ENCODE data around the gene MRPL51.
"Not testable (repeated sequence)": the region's sequence is repeated elsewhere in the genome, so short reads cannot be mapped to it uniquely, and the experiment has no call there.

The MRPL51 gene

DNA sequence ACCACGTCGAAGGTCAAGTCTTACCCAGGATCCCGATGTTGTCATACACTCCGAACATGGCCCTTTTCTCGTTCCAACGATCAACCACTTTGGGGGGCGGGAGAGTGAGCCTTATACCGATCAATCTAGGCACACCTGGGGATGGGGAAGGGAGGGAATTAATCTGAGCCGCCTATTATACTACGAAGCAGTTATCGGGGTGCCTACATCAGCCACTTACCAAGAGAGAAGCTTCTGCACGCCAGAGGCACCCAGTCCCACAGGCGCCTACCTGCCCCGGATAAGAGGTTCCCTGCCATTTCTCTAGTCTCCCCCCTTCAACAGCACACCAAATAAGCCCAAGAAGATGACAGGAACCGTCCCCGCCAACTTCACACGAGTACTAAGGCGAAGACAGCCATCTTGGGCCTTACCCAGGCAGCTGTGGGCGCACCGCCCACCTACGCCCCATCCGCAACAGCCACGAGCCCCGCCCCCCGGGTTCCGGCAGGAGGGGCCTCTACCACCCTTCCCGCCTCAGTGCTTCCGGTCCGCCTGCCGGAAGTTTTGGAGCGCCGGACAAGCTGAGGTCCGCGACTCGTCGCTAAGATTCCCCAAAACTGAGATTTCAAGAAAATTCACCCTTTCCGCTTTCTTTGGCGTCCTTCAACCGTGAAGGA is at the start of gene MRPL51:
TSS of gene MRPL51 (minus strand) at position 425 of the 659 bp plus-strand sequence. CDS start at position 299, 126 bp downstream.
- in situ Hi-C loops (cut with MboI; ENCODE audit: low sequenced_read_pairs), result no loop called here

DNA sequence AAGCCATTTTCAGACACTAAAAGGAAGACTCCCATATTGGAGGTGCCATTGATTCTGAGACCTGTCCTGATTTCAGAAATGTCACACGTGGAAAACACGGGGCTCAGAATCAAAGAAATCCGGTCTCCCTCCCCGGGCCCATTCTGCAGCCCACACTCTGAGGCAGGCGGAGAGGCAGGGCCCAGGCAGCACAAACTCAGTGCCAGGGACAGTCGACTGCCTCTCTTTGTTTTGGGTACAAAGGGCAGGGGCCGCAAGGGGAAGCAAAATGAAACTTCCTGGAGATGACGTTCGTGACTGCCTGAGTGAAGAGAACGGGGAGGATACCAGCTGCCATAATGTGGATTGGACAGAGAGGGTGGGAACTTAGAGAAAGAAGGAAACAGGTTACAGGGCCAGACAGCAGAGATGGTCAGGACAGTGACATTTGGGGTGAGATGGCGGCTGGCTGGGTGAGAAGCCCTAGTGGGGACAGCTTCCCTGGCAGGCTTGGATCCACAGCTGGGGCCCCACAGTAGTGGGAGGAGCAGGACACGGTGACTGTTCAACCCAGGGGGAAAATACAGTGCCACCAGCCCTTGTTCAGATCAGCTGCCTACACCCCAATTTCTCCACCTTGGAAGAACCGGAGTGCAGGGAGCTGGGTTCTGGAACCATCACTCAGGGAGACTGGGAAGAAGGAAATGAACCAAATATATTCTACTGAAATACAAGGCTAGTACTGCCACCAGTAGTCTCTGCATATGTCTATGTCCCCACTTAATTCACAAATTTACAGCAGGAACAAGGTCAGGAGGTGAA is 49.3 kb upstream of the MRPL51 start:
- in situ Hi-C loops (cut with MboI; ENCODE audit: low sequenced_read_pairs), result no loop called here

DNA sequence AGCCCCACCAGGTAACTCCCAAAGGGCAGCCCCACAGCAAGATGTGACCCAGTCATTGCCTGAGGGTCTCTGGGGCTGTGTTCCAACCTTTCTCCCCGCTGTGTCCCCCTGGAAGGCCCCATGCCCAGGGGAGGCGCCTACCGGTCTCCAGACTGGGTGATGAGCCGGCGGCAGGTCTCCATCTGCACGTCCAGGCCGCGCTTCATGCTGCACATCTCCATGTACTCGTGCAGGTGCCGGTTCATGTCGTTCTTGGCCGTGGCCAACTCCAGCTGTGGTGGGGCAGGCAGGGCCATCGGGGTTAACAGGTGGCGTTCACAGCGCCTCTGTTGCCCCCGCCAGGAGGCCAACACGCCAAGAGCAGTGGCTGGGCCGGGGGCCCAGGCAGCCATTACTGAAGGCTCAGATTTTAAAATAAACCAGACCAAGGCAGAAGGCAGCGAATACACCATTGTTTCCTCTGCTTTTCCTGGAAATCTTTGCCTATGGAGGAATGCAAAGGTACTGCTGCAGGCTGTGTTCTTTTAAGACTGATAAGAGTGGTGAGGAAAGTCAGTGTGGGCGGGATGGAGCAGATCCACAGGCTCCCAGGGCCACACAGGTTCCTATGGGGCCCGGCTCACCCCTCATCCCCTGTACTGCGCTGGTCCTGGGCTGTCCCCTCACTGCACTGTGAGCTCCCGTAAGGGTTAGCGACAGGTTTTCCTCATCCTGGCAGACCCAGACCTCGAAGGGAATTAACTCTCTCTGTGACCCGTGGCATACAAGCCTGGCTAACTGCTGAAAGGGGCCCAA is 48.5 kb upstream of the MRPL51 start:
- in situ Hi-C loops (cut with MboI; ENCODE audit: low sequenced_read_pairs), result no loop called here

DNA sequence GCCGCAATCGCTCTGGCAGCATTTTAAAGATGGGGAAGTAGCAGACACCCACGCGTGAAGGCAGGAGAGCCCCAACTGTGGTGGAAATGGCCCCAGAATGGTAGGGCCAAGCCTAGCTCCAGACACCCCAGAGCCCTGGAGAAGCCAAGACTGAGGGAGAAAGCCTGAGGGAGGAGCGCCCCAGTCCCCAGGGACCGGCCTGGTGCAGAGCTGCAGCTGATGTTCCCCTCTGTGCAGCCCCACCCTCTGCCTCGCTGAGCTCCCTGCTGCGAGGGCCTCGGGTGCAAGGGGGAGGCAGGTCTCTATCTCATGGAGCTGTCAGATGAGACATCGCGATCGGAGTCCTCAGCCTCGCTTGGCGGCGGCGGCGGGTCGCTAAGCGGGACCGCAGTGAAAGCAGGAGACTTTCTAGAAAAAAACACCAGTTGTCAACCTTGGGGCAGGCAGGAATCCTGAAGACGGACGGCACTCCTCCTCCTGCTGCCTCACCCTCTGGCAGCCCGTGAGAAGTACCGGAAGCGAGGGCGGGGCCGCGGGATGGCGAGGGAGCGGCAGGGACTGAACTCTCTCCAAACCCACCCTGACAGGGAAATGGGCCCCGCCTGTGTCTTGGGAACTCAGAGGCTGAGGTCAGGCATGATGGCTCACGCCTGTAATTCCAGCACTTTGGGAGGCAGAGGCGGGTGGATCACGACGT is 47.3 kb upstream of the MRPL51 start:
- in situ Hi-C loops (cut with MboI; ENCODE audit: low sequenced_read_pairs), result no loop called here

DNA sequence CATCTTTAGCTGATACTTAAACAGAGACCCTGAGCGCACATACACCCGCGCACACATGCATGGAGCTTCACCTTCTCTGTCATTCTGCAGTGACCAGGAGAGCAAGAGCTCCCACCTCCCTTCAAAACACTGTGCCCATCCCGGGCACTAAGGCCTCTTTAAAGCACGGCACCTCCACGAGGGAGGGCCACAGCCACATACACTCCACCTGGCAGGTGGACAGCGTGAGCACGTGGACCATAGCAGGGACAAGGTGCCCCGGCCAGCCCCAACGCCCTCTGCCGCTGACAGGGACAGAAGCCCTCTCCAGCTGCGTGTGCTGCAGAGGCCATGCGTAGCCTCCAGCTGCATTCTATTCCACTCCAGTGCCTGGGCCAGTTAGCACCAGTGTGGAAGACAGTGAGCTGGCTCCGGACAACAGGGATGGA is 46.7 kb upstream of the MRPL51 start:
- in situ Hi-C loops (cut with MboI; ENCODE audit: low sequenced_read_pairs), result no loop called here

DNA sequence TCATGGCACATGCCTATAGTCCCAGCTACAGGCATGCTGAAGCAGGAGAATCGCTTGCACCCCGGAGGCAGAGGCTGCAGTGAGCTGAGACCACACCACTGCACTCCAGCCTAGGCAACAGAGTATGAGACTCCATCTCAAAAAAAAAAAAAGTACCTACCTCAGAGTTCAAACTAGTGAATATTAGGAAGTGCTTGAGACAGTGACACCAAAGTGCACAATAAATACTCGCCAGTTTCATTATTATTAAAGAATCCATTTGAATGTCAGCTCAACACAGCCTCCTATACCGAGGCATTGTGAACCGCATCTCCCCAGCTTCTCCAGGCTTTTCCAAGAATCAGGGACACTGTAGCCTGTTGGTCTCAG is 46.2 kb upstream of the MRPL51 start:
- in situ Hi-C loops (cut with MboI; ENCODE audit: low sequenced_read_pairs), result no loop called here

DNA sequence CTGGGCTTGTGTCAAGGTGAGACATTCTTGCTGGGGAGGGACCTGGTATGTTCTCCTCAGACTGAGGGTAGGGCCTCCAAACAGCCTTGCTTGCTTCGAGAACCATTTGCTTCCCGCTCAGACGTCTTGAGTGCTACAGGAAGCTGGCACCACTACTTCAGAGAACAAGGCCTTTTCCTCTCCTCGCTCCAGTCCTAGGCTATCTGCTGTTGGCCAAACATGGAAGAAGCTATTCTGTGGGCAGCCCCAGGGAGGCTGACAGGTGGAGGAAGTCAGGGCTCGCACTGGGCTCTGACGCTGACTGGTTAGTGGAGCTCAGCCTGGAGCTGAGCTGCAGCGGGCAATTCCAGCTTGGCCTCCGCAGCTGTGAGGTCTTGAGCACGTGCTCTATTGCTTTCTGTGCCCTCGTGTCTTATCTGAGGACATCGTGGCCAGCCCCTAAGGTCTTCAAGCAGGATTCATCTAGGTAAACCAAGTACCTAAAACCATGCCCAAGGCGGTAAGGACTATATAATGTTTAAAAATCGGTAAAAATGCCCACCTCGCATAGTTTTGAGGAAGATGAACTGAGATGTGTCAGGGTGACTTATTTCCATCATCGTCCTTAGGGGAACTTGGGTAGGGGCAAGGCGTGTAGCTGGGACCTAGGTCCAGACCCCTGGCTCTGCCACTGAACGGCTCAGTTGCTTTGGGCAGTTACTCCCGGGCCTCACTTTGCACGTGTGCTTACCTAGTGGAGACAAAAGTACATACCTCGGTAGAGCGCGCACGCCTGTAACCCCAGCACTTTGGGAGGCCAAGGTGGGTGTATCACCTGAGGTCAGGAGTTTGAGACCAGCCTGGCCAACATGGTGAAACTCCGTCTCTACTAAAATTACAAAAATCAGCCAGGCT is 45.6 kb upstream of the MRPL51 start:
- in situ Hi-C loops (cut with MboI; ENCODE audit: low sequenced_read_pairs), result no loop called here

DNA sequence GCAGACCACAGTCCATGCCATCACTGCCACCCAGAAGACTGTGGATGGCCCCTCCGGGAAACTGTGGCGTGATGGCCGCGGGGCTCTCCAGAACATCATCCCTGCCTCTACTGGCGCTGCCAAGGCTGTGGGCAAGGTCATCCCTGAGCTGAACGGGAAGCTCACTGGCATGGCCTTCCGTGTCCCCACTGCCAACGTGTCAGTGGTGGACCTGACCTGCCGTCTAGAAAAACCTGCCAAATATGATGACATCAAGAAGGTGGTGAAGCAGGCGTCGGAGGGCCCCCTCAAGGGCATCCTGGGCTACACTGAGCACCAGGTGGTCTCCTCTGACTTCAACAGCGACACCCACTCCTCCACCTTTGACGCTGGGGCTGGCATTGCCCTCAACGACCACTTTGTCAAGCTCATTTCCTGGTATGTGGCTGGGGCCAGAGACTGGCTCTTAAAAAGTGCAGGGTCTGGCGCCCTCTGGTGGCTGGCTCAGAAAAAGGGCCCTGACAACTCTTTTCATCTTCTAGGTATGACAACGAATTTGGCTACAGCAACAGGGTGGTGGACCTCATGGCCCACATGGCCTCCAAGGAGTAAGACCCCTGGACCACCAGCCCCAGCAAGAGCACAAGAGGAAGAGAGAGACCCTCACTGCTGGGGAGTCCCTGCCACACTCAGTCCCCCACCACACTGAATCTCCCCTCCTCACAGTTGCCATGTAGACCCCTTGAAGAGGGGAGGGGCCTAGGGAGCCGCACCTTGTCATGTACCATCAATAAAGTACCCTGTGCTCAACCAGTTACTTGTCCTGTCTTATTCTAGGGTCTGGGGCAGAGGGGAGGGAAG is 44.7 kb upstream of the MRPL51 start:
- in situ Hi-C loops (cut with MboI; ENCODE audit: low sequenced_read_pairs), result not testable (repeated sequence)

DNA sequence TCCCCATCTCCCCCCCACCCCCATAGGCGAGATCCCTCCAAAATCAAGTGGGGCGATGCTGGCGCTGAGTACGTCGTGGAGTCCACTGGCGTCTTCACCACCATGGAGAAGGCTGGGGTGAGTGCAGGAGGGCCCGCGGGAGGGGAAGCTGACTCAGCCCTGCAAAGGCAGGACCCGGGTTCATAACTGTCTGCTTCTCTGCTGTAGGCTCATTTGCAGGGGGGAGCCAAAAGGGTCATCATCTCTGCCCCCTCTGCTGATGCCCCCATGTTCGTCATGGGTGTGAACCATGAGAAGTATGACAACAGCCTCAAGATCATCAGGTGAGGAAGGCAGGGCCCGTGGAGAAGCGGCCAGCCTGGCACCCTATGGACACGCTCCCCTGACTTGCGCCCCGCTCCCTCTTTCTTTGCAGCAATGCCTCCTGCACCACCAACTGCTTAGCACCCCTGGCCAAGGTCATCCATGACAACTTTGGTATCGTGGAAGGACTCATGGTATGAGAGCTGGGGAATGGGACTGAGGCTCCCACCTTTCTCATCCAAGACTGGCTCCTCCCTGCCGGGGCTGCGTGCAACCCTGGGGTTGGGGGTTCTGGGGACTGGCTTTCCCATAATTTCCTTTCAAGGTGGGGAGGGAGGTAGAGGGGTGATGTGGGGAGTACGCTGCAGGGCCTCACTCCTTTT is 44.0 kb upstream of the MRPL51 start:
- in situ Hi-C loops (cut with MboI; ENCODE audit: low sequenced_read_pairs), result no loop called here

DNA sequence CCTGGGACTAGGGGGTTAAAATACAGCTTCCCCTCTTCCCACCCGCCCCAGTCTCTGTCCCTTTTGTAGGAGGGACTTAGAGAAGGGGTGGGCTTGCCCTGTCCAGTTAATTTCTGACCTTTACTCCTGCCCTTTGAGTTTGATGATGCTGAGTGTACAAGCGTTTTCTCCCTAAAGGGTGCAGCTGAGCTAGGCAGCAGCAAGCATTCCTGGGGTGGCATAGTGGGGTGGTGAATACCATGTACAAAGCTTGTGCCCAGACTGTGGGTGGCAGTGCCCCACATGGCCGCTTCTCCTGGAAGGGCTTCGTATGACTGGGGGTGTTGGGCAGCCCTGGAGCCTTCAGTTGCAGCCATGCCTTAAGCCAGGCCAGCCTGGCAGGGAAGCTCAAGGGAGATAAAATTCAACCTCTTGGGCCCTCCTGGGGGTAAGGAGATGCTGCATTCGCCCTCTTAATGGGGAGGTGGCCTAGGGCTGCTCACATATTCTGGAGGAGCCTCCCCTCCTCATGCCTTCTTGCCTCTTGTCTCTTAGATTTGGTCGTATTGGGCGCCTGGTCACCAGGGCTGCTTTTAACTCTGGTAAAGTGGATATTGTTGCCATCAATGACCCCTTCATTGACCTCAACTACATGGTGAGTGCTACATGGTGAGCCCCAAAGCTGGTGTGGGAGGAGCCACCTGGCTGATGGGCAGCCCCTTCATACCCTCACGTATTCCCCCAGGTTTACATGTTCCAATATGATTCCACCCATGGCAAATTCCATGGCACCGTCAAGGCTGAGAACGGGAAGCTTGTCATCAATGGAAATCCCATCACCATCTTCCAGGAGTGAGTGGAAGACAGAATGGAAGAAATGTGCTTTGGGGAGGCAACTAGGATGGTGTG is 43.1 kb upstream of the MRPL51 start:
- in situ Hi-C loops (cut with MboI; ENCODE audit: low sequenced_read_pairs), result no loop called here

DNA sequence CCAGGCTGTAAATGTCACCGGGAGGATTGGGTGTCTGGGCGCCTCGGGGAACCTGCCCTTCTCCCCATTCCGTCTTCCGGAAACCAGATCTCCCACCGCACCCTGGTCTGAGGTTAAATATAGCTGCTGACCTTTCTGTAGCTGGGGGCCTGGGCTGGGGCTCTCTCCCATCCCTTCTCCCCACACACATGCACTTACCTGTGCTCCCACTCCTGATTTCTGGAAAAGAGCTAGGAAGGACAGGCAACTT is 42.6 kb upstream of the MRPL51 start:
- in situ Hi-C loops (cut with MboI; ENCODE audit: low sequenced_read_pairs), result no loop called here

DNA sequence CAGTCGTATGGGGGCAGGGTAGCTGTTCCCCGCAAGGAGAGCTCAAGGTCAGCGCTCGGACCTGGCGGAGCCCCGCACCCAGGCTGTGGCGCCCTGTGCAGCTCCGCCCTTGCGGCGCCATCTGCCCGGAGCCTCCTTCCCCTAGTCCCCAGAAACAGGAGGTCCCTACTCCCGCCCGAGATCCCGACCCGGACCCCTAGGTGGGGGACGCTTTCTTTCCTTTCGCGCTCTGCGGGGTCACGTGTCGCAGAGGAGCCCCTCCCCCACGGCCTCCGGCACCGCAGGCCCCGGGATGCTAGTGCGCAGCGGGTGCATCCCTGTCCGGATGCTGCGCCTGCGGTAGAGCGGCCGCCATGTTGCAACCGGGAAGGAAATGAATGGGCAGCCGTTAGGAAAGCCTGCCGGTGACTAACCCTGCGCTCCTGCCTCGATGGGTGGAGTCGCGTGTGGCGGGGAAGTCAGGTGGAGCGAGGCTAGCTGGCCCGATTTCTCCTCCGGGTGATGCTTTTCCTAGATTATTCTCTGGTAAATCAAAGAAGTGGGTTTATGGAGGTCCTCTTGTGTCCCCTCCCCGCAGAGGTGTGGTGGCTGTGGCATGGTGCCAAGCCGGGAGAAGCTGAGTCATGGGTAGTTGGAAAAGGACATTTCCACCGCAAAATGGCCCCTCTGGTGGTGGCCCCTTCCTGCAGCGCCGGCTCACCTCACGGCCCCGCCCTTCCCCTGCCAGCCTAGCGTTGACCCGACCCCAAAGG is 42.1 kb upstream of the MRPL51 start:
- in situ Hi-C loops (cut with MboI; ENCODE audit: low sequenced_read_pairs), result no loop called here

DNA sequence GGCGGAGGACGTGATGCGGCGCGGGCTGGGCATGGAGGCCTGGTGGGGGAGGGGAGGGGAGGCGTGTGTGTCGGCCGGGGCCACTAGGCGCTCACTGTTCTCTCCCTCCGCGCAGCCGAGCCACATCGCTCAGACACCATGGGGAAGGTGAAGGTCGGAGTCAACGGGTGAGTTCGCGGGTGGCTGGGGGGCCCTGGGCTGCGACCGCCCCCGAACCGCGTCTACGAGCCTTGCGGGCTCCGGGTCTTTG is 41.6 kb upstream of the MRPL51 start:
- in situ Hi-C loops (cut with MboI; ENCODE audit: low sequenced_read_pairs), result no loop called here

DNA sequence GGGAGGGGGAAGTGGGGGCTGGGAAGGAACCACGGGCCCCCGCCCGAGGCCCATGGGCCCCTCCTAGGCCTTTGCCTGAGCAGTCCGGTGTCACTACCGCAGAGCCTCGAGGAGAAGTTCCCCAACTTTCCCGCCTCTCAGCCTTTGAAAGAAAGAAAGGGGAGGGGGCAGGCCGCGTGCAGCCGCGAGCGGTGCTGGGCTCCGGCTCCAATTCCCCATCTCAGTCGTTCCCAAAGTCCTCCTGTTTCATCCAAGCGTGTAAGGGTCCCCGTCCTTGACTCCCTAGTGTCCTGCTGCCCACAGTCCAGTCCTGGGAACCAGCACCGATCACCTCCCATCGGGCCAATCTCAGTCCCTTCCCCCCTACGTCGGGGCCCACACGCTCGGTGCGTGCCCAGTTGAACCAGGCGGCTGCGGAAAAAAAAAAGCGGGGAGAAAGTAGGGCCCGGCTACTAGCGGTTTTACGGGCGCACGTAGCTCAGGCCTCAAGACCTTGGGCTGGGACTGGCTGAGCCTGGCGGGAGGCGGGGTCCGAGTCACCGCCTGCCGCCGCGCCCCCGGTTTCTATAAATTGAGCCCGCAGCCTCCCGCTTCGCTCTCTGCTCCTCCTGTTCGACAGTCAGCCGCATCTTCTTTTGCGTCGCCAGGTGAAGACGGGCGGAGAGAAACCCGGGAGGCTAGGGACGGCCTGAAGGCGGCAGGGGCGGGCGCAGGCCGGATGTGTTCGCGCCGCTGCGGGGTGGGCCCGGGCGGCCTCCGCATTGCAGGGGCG is 41.0 kb upstream of the MRPL51 start, which contains the start of gene GAPDH:
TSS of gene GAPDH (plus strand) at position 595 of the 772 bp plus-strand sequence. CDS start 316 bp downstream, outside the sequence.
- in situ Hi-C loops (cut with MboI; ENCODE audit: low sequenced_read_pairs), result no loop called here

DNA sequence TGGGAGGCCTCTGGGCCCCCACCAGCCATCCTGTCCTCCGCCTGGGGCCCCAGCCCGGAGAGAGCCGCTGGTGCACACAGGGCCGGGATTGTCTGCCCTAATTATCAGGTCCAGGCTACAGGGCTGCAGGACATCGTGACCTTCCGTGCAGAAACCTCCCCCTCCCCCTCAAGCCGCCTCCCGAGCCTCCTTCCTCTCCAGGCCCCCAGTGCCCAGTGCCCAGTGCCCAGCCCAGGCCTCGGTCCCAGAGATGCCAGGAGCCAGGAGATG is 40.5 kb upstream of the MRPL51 start:
- in situ Hi-C loops (cut with MboI; ENCODE audit: low sequenced_read_pairs), result no loop called here

DNA sequence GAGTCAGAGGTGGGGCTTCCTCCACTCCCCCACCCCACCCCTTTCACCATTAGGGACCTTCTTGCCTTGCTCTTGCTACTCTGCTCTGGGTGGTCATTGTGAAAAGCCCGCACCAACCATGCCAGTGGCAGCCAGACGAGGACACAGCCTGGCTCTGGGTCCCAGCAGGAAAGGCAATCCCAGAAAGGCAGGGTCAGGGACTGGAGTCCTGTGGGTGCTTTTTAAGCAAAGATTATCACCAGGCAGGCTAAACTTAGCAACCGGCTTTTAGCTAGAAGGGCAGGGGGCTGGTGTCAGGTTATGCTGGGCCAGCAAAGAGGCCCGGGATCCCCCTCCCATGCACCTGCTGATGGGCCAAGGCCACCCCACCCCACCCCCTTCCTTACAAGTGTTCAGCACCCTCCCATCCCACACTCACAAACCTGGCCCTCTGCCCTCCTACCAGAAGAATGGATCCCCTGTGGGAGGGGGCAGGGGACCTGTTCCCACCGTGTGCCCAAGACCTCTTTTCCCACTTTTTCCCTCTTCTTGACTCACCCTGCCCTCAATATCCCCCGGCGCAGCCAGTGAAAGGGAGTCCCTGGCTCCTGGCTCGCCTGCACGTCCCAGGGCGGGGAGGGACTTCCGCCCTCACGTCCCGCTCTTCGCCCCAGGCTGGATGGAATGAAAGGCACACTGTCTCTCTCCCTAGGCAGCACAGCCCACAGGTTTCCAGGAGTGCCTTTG is 40.0 kb upstream of the MRPL51 start:
- in situ Hi-C loops (cut with MboI; ENCODE audit: low sequenced_read_pairs), result no loop called here
